22Rv1 (cell line): Measurements from ENCODE around the gene ABCG8.

Experiments used
- ZFX ChIP-seq: fragments of 450-650 bp; IDR thresholded peaks from 2 replicates; pipeline ENCODE4 v1.6.1; 2017; ENCODE audit warnings: antibody characterized with exemption, borderline replicate concordance
- TF ChIP-seq, protein P1 (sequence below): fragments of 450-650 bp; IDR thresholded peaks from 2 replicates; pipeline ENCODE4 v1.5.1; 2017; ENCODE audit warnings: mild to moderate bottlenecking

GRCh38 chr2:43810452-43810851 lies 28.3 kb upstream of the ABCG8 start:
- TF ChIP-seq, protein P1, sequence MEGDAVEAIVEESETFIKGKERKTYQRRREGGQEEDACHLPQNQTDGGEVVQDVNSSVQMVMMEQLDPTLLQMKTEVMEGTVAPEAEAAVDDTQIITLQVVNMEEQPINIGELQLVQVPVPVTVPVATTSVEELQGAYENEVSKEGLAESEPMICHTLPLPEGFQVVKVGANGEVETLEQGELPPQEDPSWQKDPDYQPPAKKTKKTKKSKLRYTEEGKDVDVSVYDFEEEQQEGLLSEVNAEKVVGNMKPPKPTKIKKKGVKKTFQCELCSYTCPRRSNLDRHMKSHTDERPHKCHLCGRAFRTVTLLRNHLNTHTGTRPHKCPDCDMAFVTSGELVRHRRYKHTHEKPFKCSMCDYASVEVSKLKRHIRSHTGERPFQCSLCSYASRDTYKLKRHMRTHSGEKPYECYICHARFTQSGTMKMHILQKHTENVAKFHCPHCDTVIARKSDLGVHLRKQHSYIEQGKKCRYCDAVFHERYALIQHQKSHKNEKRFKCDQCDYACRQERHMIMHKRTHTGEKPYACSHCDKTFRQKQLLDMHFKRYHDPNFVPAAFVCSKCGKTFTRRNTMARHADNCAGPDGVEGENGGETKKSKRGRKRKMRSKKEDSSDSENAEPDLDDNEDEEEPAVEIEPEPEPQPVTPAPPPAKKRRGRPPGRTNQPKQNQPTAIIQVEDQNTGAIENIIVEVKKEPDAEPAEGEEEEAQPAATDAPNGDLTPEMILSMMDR, result no peak
- TF ChIP-seq ZFX, result no peak
